GM18907 (cell line): ENCODE data around the gene ZNF330.
"Not testable (repeated sequence)": the region's sequence is repeated elsewhere in the genome, so short reads cannot be mapped to it uniquely, and the experiment has no call there.

Experiments
- ATAC-seq: cut with Tn5 transposase; IDR thresholded peaks from one replicate; pipeline ENCODE4 v1.9.1; 2021; ENCODE audit warnings: mild to moderate bottlenecking, moderate library complexity; ENCODE audit not compliant: unreplicated experiment

The ZNF330 gene

DNA sequence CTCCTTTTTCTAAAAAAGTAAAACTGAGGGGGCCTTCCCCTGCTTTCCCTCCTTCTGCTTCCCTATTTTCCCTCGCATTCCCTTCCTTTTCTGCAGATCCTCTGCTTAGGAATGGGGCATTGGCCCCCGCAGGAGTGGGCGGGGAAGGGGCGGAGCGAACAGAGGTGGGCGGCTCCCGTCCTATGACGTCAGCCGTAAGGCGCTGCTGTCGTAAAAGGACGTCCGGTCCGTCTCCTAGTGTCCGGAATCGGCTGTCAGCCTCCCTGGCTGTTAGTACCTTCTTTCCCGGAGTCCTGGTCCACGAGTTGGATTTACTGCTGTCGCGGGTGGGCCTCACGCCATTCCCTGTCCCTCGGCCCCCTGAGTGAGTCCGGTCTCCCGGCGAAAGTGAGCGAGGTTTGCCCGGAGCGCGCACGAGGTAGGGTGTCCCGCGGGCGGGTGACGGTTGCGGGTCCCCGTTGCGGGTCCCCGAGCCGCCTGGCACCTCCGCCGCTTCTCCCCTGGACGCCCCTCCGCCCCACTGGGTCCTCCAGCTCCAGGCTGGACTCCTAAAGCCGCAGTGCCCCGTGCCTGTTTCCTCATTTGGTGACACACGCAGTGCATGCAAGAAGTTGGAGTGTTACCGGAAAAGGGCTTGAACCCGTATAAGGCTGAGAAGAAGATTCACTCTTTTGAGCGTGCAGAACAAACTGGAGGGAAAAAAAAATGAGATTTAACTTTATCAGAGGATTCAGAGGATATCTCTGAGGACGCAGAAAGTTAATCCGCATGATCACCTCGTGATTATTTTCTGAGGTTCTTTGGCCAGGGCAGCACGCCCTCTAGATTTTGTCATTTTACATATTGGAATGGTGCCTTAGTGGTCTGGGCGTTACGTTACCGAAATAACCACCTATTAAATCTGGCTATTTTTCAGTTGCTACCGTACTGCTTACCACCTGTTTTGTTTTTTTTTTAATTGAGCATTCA lies at the start of gene ZNF330:
ZNF330 (plus strand) TSS at position 205 of the 969 bp plus-strand sequence. CDS start 1,477 bp downstream, outside the sequence.
- peak; percentile 93 for ATAC-seq

DNA sequence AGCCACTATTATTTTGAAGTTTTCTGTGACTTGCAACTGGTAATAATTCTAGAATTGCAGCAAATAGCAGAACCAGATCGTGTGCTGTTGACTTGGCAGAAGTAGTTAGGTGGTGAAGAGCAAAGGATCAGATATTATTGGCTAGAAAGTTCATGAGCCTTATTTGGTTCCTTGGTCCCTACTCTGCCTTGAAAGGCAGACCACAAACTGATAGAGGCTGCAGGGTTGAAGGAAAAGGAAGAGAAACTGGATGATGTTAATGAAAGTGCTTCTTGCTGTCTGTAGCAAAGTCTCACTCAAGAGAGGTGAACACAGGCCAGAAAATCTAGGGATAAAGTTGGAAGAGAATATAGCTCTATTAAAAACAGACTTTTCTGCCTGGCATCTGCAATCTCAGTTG lies 46.2 kb upstream of the ZNF330 start:
- ATAC-seq = no peak

DNA sequence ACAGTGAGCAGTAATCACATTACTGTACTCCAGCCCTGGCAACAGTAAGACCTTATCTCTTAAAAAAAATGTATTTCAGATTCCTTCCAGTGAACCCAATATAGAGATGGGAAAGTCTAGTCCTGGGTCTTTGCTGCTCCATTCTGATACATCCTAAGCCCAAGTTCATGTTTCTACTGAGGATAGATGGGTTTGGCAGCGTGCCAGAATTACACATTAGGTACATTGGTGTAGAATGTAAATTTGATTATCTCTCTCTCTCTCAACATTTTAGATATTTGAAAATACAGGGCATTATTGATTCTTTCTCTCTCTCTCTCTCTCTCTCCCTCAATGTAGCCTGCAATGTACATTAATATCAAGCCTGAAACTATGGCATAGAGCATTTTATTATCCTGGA lies 43.5 kb upstream of the ZNF330 start:
- no peak for ATAC-seq

DNA sequence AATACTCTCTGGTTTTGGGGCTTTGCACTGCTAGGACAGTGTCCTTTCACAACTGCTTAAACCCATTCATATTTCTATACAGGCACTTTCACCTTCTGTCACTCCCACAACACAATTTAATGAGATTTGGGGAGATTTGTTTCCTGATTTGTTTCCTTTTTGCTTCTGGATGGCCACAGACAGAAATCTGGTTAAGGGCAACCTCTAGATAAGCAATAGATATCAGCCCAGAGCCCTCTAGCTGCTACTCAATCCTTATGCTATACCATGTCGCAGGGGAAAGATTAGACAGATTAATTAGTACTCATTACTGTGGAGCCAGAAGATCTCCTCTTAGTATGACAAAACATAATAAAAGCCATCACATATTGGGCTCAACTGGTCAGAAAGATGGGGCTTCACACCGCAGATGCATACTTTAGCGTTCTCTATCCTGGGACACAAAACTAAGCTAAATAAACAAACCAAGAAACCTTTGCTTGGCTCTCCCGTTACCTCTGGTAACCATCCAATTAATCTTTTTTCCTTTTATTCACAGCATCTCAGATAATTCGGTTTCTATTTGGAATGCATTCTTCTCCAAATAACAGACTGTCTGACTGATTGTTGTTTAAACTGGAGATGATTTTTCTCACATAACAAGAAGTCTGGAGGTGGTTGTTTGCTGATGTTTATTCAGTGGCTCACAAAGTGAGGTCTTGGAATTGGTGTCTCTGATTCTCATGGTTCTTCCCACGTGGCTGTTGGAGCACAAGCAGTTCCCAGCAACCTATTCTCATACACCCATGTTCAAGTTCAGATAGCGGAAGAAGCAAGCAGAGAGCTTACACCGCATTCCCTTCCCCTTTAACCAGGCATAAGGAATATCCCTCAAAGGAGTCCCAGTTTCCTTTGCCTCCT lies 41.0 kb upstream of the ZNF330 start:
- ATAC-seq = no peak

DNA sequence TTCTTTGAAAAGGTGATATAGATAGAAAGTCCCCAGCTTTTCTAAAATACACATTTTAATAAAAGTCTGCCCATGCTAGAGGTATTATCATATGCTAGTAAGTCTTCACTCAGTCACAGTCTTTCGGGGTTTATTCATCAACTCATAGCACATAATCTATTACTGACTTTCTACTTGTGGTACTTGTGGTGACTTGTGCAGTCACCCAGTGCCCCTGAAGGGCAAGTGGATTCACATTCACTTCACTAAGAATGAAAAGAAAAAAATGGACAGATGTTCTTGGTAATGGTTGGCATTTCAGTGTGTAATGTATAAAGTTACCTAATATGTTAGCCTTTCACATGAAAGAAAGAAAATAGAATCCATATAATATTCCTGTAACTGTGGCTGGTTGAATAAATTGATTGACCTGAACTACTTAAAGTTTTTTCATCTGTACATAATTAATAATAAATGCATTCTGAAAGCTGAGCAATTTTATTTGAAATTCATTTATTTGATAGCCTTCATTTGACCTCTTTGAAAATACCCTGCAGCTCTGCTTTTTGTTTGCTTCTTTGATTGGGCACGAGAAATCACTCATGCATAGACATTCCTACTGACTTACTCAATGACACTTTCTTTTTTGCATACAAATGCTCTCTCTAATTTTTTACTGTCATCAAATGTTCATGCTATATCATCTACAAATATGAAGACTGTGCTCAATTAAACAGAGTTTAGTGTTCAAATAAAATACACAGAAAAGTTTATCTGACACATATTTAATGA lies 39.5 kb upstream of the ZNF330 start:
- peak; percentile 98 for ATAC-seq

DNA sequence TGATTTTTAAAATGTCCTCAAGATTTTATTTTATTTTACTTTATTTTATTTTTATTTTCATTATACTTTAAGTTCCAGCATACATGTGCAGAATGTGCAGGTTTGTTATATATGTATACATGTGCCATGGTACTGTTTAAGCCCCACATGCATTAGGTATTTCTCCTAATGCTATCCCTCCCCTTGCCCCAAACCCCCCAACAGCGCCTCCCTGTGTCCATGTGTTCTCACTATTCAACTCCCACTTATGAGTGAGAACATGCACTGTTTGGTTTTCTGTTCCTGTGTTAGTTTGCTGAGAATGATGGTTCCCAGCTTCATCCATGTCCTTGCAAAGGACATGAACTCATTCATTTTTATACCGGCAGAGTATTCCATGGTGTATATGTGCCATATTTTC lies 37.2 kb upstream of the ZNF330 start:
- not testable (repeated sequence) for ATAC-seq

DNA sequence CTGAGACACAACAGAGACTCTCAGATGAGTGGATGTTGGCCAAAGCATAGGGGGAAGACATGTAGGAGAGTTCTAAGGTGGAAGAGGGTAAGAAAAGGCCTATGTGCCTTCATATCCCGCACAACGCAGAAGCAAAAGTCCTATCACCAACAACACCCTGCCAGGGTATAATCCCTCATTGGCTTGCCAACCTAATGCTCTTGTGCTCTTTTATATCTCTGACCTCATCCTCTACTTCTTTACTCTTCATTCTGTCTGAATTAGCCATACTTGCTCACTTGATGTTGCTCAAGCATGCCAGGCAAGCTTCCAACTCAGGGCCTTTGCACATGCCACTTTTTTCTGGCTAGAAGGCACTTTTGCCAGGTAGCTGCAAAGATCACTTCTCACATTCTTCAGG lies 28.1 kb upstream of the ZNF330 start:
- no peak for ATAC-seq

DNA sequence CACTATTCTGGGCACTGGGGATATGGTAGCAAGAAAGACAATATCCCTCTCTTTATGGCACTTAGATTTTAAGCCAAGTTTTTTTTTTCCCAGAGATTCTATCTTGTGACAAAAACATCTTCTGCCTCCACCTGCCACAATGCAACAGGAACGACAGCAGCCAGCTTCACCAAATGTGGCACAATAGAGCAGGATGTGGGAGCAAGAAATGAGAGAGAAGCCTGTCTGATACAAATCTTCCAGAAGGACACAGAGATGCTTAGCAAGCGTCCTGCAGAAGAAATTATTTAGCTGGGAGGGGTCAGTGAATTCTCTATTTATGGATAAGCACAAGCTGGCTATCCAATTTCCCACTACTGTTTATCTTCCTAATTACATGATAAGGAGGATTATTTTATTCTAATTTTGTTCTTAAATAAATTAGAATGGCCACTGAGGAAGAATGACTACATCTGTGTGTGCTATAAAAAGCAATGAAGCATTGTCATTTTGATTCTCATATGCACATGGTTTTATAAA lies 27.1 kb upstream of the ZNF330 start:
- ATAC-seq = no peak

DNA sequence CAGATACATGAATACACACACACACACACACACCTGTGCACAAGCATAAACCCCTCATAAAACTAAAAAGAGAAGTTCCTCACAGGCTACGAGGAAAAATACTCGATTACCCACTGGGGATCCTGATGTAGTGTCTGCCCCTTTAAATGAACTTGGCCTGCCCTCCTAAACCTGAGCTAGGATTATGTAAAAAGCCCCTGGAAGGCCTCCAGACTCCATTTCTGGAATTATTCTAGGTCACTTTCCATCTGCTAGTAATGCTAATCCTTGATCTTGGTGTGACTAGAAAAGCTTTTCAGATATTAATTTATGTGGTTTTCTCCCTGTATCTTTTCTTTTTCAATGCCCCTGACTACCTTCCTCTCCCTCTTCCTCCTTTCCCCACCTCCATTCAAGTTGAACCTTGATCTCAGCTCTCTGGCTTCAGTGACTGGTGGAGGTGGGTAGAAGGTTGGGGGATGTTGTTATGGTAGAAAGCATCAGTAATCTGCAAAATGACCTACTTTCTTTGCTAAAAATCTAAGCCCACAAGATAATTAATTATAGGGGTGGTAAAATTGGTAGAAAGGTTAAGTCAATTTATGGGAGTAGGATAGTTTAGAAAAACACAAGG lies 25.5 kb upstream of the ZNF330 start:
- ATAC-seq = no peak

DNA sequence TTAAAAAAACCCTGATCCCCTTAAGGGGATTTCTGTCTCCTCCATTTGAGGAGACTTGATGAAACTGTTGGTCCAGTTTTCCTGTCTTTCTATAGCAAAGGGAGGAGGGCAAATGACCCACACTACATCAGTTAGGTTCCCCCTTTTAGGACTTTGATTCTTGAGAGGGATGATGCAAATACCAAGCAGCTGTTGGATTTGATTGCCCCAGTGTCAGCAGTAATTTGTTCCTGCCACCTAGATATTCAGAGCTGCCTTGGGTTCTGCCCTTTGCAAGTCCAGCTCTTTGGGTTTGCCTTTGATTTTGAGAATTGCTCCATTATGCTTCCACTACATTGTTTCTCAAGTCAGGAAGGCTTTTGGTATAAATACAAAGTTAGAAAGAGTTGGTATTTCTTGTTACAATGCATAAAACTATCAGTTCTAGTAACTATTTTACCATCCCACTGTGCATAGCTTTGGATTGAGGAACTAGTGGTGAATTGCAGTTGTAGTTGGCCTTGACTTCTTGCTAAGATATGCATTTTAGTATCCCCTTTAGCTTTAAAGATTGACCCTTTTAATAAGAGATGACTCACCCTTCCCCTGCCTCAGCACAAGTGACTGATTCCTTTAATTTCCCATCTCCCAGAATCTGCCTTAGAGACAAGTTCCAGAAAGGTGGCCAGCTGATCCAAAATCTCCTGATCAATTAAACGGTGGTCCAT lies 24.3 kb upstream of the ZNF330 start:
- ATAC-seq = no peak

DNA sequence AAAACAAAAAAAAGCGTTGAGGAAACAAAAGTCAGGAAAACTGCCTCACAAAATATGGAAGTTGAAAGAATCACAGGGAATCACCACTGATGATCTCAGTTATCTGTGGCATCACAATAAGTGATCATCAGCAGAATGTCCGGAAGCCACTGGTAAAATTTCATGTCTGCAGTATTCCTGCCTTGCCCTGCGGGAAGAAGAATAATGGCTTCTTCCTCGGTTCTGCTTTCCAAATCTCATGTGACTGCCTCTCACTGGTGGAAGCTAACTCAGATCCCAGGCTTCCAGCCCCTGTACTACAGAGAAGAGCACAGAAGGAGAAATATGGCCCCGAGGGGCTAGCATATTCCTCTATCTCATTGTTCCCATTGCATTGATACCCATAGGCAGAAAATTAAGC lies 12.7 kb upstream of the ZNF330 start:
- no peak for ATAC-seq

DNA sequence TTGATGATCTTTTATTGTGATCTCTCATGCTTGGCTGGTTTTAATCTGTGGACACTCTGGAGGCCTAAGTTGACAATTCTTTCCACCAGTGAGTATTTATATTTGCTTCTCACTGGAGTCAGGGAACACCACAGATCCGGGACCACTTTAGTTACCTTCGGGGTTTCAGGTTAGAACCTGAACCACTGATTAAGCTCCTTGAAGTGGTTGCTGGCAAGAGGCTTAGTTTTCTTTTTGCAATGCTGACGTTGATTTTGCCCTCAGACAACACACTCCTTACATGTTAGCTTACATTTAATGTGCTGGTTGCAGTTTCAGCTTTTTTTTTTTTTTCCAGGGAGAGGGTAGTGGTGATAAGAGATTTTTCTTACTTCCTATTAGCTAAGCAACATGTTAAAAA lies 10.5 kb upstream of the ZNF330 start:
- no peak for ATAC-seq

DNA sequence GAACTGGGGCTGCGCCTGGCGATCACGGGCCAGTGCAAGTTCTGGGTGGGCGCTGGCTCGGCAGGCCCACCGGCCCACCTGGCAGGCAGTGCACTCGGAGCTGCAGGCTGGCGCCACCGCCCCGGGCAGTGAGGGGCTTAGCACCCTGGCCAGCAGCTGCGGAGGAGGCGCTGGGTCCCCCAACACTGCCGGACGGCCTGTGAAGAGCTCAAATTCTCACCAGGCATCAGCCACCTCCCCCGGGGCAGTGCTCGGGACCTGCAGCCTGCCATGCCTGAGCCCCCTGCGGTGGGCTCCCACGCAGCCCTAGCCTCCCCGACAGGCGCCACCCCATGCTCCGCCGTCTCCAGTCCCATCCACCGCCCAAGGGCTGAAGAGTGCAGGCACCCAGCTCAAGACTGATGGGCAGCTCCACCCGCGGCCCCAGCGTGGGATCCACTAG lies 7.1 kb upstream of the ZNF330 start:
- ATAC-seq = no peak

DNA sequence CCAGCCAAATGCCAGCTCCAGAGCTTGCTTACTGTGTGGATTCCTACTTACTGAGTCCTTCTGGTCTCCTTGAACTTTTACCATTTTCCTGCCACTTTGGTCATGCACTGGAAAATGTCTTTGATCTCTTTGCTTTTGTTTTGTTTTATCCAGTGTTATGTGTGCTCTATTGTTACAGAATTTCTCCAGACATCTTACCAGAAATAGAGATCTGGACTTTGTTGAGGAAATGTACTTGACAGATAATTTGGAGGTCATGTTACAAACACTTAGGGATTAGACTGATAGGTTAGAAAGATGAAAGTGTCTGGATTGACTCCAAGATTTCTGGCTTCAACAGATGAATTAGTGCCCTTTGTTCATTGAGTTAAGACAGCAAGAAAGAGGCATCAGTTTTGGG lies 5.7 kb upstream of the ZNF330 start:
- no peak for ATAC-seq

DNA sequence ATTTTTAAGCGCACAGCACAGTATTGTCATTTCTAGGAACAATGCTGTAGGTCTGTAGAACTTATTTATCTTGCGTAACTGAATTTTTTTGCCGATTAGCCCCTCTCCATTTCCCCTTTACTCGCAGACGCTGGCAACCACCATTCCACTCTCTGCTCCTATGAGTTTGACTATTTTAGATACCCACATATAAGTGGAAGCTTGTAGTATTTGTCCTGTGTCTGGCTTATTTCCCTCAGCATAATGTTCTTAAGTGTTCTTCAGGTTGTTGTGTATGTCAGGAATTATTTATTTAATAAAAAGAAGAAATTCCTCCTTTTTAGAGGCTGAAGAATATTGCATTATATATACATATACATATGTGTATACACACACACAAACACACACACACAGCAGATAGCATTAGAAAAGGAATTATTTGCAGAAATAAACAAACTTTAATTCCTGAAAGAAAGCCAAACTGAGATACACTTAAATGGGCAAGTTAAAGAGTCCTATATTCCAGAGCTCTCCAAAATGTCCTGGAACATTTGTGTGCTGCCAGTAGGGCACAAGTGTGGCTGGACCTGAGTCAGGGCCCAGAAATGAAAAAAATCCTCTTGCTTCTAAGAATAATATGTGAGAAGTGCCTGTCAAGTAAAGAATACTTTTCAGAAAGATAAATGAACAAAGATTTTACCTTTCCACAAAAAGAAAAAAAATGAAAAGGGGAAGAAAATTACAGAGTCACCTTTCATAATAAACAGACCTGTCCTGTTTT lies 4.5 kb upstream of the ZNF330 start:
- no peak for ATAC-seq

DNA sequence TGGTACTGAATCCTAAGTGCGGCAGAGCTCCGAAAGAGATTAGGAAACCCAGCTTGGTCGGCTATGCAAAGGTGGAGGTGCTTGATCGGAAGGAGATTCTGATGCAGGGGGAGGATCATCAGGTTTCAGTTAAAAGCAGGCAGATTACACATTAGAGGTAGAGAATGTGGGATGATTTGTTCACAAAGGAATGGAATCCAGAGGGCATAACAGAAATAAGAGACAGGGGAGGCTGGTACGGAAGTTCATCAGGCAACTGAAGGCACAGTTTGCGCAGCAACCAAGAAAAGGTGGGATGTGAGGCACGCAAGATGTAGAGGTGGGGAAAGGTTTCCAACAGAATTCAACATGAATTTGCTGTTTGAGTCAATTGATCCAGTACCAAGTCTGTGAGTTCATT lies 424 bp upstream of the ZNF330 start:
- ATAC-seq = peak; percentile 19

DNA sequence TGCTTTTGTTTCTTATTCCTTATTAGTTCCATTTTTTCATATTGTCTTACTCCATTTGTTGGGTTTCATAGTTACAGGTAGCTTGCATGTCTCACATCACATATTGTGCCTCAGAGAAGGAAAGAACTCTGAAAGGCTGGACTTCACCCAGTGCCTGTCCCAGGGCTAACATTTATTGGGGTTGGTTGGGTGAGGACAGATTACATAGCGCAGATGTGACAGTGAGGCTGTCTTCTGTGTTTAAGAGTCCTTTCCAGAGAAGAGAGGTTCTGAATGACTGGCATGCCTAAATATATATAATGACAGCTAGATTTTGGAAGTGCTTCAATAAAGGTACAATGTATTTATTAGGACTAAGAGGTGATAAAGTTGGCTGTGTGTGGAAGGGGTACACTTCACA lies 2.7 kb downstream of the ZNF330 start:
- no peak for ATAC-seq

DNA sequence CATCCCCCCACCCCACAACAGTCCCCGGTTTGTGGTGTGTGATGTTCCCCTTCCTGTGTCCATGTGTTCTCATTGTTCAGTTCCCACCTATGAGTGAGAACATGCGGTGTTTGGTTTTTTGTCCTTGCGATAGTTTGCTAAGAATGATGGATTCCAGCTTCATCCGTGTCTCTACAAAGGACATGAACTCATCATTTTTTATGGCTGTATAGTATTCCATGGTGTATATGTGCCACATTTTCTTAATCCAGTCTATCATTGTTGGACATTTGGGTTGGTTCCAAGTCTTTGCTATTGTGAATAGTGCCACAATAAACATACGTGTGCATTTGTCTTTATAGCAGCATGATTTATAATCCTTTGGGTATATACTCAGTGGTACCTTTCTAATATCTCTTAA lies 6.6 kb downstream of the ZNF330 start:
- not testable (repeated sequence) for ATAC-seq
